Measurements from ENCODE around the gene MRNIP. TPM values are rescaled to one million over a fixed set of nuclear protein-coding genes. Genes with fewer than 3 reads are reported as not detected.
A peak's percentile ranks its signal among the peaks of the same experiment; 100 is the strongest.

MRNIP gene
- total RNA-seq, 4 donors from 2014 or later, result 17.9 to 50.6 (median 34.3) TPM

DNA sequence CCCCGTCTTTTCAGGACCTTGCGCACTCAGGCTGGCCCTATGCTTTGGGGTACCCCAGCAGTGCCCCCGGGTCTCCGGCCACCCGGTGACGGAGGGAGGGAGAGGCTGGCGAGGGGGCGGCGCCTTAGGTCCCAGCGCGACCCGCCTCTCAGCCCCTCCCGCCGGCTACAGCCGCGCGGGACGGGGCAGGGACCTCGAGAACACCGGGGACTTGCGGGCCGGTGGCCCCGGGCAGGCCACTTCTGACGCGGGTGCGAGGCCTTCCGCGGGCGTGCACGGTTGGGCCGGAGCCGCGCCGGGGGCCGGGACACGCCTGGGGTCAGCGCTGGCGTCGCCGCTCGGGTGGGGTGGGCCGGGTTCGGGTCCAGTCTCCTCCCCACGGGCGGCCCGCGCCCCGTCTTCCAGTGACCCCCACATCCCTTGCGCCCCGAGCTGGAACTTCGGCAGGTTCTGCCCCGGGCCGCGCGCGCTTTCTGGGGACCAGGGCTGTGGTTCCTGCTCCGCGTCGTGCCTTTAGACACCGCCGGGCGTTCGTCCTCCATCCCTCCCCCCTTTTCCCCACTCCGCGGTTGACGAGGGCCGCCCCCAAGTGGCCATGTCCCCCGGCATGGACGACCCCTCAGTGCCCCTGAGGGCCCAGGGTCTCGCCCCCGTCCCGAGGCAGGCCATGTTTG, 41.7 kb downstream of the MRNIP start:
- Histone ChIP-seq H3K27ac (peak overlapping the region in 3 of 4 donors; percentile 56 to 99 (median 97)), H3K4me3 (peak overlapping the region; percentile 48 to 65)

DNA sequence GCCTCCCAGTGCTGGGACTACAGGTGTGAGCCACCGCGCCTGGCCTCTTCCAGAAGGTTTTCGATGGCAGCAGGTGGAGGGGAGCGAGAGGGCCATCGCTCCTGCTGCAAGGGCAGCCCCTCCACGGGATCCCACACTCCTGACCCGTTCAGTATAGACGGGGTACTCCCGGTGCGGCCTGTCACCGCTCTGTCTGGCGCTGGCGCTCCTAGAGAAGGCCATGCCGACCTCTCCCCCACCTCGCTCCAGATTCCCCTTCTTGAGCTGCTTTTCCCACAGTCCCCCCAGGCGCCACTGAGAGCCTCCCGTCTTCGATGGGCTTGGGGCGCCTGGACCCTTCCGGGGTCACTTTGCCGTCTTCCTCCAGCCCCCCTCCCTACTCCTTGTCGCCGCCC, 42.2 kb downstream of the MRNIP start:
- H3K9me3 ChIP-seq, result no peaks in the 10 kb centered on the region
- H3K36me3 ChIP-seq, result peaks cover 0 to 23% of the 10 kb centered on the region in 2 donors
- peak overlapping the region in 3 of 4 donors; percentile 56 to 99 (median 97) for H3K27ac ChIP-seq
- WGBS, 2 donors (ENCODE audit: low coverage in 1 of 2), result 51 to 69% methylated on average over 11 to 12 of the region's 23 CpGs
- TF ChIP-seq, protein P1, sequence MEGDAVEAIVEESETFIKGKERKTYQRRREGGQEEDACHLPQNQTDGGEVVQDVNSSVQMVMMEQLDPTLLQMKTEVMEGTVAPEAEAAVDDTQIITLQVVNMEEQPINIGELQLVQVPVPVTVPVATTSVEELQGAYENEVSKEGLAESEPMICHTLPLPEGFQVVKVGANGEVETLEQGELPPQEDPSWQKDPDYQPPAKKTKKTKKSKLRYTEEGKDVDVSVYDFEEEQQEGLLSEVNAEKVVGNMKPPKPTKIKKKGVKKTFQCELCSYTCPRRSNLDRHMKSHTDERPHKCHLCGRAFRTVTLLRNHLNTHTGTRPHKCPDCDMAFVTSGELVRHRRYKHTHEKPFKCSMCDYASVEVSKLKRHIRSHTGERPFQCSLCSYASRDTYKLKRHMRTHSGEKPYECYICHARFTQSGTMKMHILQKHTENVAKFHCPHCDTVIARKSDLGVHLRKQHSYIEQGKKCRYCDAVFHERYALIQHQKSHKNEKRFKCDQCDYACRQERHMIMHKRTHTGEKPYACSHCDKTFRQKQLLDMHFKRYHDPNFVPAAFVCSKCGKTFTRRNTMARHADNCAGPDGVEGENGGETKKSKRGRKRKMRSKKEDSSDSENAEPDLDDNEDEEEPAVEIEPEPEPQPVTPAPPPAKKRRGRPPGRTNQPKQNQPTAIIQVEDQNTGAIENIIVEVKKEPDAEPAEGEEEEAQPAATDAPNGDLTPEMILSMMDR (IDR thresholded peaks at IDR 0.05), result no peak
- no peak for TF ChIP-seq POLR2AphosphoS5 (IDR thresholded peaks at IDR 0.05)
- H3K27me3 ChIP-seq, result no peaks in the 10 kb centered on the region
- peaks cover 3 to 45% (median 29%) of the 10 kb centered on the region in 3 donors for H3K4me1 ChIP-seq
- ATAC-seq, result no peak
- peak overlapping the region; percentile 48 to 65 for H3K4me3 ChIP-seq

More for the DNA sequence above, 41.7 kb downstream of the MRNIP start:
- Histone ChIP-seq H3K27me3 (no peaks in the 10 kb centered on the region), H3K9me3 (no peaks in the 10 kb centered on the region), H3K4me1 (peaks cover 3 to 46% (median 29%) of the 10 kb centered on the region in 3 donors), H3K36me3 (peaks cover 0 to 19% of the 10 kb centered on the region in 2 donors)
- no peak for ATAC-seq
- TF ChIP-seq POLR2AphosphoS5 (IDR thresholded peaks at IDR 0.05), result no peak
- TF ChIP-seq, protein P1 (IDR thresholded peaks at IDR 0.05), result peak in 2 of 4 experiments; percentile 12 to 34
- 0% methylated on average over 8 of the region's 72 CpGs; no CpG with 5 or more reads in 1 of the 2 donors for whole genome bisulfite sequencing, 2 donors (ENCODE audit: low coverage in 1 of 2)

DNA sequence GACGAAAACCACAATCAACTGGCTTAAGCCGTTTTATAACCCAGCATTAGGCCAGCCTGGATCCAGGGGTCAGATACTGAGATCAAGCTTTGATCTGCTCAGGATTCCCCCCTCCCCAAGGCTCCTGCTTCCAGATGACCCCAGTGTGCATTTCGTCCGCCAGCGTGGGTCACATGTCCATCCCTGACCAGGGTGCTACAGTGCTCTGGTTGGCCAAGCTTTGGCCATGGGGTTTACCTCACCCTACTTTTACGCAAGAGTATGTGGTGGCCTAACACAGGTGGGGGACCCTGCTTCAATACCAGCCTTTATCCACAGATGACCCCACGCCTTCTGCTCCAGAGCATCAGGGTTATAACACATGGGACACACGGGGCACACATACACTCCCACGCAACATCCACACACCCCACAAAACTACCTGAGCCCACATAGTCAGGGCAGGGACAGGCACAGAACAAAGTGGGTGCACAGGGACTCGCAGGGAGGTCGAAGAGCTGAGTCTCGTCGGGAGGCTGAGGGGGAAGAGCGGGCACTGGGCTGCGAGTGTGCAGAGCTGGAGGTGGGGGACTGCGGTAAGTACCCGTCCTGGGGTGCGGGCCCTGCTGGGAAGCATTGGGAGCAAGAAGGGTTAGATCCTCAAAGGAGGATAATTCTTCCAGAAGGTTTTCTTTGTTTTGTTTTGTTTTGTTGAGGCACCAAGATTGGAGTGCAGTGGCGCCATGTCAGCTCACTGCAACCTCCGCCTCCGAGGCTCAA, 42.9 kb downstream of the MRNIP start:
- Histone ChIP-seq H3K4me3 (no peak overlapping the region), H3K27ac (no peak overlapping the region), H3K36me3 (peaks cover 0 to 23% of the 10 kb centered on the region in 2 donors), H3K27me3 (no peaks in the 10 kb centered on the region), H3K4me1 (peaks cover 3 to 45% (median 29%) of the 10 kb centered on the region in 3 donors), H3K9me3 (no peaks in the 10 kb centered on the region)
- 92 to 94% methylated on average over 13 of the region's 21 CpGs for WGBS, 2 donors (ENCODE audit: low coverage in 1 of 2)
- TF ChIP-seq POLR2A (IDR thresholded peaks at IDR 0.05), result no peak
- TF ChIP-seq, protein P1 (IDR thresholded peaks at IDR 0.05), result no peak
- TF ChIP-seq POLR2AphosphoS5 (IDR thresholded peaks at IDR 0.05), result no peak
- TF ChIP-seq EP300 (IDR thresholded peaks at IDR 0.05), result no peak
- ATAC-seq, result no peak

DNA sequence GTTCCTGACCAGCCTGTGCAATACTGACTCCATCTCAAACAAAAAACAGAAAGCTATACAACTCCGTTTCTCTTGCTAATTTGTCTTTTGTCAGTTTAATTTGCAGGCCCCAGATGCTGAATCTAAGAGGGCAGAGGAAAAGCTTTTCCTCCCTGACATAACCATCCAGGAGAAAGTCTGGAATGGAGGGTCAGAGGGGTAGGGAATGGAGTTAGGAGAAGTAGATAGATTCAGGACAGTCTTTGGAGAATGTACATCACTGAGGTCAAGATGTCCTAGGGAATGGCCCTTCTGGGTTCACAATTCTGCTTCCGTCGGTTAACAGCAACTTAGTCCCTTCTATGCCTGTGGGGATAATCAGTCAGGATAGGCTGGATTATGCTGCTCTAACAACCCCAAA, 44.5 kb downstream of the MRNIP start:
- H3K36me3 ChIP-seq, result peaks cover 0 to 23% of the 10 kb centered on the region in 2 donors
- 72 to 76% methylated on average over 3 of the region's 3 CpGs for WGBS, 2 donors (ENCODE audit: low coverage in 1 of 2)
- H3K27ac ChIP-seq, result no peak overlapping the region
- no peak for ATAC-seq
- TF ChIP-seq EP300 (IDR thresholded peaks at IDR 0.05), result no peak
- TF ChIP-seq POLR2AphosphoS5 (IDR thresholded peaks at IDR 0.05), result no peak
- TF ChIP-seq POLR2A (IDR thresholded peaks at IDR 0.05), result no peak
- TF ChIP-seq, protein P1 (IDR thresholded peaks at IDR 0.05), result no peak
- no peaks in the 10 kb centered on the region for H3K27me3 ChIP-seq
- H3K4me1 ChIP-seq, result peaks cover 0 to 32% (median 18%) of the 10 kb centered on the region in 3 donors
- no peaks in the 10 kb centered on the region for H3K9me3 ChIP-seq
- H3K4me3 ChIP-seq, result no peak overlapping the region

Data from gastroesophageal sphincter (tissue), 4 donors.